ENCODE data around the gene CHIT1.

Gene CHIT1

GRCh38 chr1:203217139-203217655 is 12.3 kb downstream of the CHIT1 start:
- no peak for FAIRE-seq
- DNase-seq (ENCODE audit: low spot score) = peak; percentile 17

DNA sequence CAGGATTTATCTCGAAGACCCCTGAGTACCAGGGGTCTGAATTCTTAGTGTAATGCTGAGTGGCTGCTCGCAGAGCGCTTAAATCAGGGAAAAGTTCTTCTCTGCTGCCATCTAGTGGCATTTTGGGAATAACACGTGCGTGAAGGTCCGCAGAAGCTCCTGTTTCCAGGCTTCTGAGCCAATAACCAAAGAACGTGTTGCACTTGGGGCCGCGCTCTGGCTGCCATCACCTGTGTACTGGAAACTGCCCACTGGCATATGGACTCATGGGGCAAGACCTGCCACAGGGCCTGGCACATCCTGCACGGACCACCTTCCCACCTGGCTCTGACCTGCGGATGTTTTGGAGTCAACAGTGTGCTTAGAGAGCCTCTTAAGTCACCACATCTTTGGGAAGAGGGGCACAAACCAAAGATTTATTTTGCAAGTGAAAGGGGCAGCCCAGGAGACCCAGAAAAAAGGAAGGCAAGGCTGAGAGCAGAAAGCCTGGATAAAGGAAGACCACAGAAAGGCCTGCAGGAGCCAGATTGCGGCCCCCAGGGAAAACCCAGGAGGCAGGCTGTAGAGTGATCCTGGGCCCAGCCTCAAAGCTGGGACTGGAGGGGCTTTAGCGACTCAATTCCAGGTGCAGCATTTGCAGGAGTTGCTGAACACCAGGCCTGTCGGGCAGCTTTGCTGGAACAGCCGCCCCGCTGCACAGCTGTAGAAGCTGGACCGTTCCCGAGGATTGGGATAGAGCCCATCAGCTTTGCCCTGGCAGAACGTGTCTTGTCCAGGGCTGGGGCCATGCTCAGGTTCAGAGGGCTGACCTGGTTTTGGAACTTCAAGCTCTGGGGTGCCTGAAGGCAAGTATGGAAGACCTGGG is 13.0 kb downstream of the CHIT1 start:
- DNase-seq (ENCODE audit: low spot score) (peak; percentile 72), FAIRE-seq (no peak)

DNA sequence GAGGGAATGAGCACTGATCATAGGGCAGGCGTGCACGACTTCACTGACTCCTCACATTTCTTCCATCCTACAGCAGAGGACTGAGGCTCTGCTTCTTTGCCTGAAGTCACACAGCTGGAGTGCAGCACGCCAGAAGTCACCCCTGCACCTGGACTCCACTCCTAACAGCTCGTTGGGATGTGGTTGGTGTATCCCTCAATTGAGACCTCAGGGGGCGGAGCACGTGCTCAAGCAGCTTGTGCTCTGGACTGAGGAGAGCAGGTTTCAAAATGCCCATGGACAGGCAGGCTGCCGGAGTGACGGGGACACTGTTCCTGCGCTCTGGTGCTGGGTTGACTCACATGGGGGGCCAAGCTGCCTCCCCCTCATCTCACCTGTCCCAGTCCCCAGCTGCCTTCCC is 13.9 kb downstream of the CHIT1 start:
- no peak for FAIRE-seq

DNA sequence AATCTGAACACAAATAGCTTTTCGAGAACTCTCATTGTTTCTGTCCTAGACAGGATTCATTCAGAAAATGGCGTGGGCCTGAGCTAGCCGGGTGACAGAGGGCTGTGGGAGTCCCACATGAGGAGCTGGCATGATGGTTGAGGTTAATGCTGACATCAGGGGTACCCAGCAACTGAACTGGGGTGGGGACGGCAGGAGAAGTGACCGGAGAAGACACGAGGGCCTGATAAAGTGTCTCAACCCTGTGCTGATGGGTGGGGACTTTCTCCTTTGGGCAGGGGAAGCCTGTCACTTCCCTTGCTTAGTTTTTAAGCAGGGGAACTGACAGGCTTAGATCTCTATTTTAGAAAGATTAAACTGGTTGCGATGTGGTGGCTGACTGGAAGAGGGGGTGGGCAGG is 14.6 kb downstream of the CHIT1 start:
- FAIRE-seq (no peak), DNase-seq (ENCODE audit: low spot score) (no peak)

More for the DNA sequence above, 13.9 kb downstream of the CHIT1 start:
- DNase-seq (ENCODE audit: low spot score) = no peak

GRCh38 chr1:203213126-203213525 is 16.3 kb downstream of the CHIT1 start:
- FAIRE-seq (no peak), DNase-seq (ENCODE audit: low spot score) (no peak)

- no peak for FAIRE-seq
- DNase-seq (ENCODE audit: low spot score) = no peak
Observed at GRCh38 chr1:203211812-203212211, 17.7 kb downstream of the CHIT1 start.

DNA sequence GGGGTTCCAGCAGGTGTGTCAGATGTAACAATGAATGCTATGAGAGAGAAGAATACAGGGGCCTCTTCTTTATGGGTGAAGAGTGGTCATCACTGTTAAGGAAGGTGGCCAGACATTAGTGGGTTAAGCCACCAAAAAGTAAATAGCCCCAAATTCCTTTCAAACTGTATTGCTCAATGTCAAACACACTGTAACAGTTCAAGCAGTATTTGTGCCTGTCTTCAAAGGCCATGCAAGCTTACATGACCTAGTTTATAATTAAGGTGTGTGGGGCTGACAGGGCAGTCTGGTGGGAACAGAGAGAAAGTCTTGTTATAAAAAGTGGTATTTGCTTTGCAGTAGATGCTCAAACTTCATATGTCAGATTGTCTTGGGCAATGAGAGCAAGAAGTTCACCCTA is 18.5 kb downstream of the CHIT1 start:
- no peak for FAIRE-seq

GRCh38 chr1:203210350-203210749 is 19.1 kb downstream of the CHIT1 start:
- no peak for DNase-seq (ENCODE audit: low spot score)
- FAIRE-seq = no peak

More for the DNA sequence above, 18.5 kb downstream of the CHIT1 start:
- no peak for DNase-seq (ENCODE audit: low spot score)

DNA sequence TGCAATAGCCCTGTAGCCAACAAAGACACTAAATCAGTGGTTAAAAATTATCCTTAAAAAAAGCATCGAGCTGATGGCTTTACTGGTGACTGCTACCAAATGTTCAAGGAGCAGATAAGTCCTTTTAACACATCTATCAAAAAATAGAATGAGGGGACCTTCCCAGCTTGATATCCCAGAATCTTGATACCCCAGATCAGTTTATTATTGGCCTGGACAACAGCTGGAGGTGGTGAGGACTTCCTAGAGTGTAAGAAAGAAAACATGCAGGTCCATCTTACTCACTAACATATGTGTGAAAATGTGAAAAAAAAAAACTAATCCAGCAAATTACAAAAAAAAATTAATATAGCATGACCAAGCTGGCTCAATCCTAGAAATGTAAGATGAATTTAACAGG is 21.3 kb downstream of the CHIT1 start:
- FAIRE-seq (no peak), DNase-seq (ENCODE audit: low spot score) (no peak)

DNA sequence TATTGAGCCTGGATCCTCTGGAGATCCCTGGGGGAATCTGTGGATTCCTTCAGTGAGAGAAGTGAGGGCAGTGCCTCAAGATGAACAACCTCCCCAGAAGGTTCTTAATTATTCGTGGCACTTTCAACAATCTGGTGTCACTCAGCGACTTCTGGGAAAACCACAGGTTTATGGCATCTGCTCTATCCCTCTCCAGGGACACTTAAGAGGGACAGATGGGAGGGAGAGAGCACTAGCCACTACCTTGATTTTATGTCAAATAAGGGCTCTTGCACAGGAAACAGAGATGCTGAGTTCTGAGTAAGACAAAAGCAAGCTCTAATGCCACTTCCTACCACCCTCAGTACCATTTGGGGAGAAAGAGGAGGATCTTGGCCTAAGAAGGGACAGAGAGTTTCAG is 21.7 kb downstream of the CHIT1 start:
- no peak for FAIRE-seq
- DNase-seq (ENCODE audit: low spot score) = no peak

GRCh38 chr1:203206129-203206687 is 23.3 kb downstream of the CHIT1 start:
- DNase-seq (ENCODE audit: low spot score) (no peak), FAIRE-seq (no peak)

DNA sequence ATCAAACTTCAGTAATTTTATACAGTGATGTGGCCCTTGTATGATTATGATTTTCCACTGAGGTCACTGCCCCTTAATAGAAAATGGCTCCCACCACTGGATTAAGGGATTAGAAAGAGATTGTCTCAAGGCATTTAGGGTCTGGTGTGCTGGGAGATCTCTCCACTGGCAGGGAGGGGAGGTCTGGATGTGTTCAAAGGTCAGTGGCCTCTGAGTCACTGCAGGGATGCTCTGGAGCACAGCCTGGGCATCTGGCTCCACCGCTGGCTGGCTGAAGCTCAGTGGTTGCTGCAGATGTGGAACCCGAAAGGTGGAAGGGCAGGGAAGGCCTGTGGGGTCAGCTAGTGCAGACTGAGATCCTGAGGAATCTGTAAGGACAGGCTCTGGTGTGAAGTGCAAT is 24.7 kb downstream of the CHIT1 start:
- FAIRE-seq (no peak), DNase-seq (ENCODE audit: low spot score) (no peak)

DNA sequence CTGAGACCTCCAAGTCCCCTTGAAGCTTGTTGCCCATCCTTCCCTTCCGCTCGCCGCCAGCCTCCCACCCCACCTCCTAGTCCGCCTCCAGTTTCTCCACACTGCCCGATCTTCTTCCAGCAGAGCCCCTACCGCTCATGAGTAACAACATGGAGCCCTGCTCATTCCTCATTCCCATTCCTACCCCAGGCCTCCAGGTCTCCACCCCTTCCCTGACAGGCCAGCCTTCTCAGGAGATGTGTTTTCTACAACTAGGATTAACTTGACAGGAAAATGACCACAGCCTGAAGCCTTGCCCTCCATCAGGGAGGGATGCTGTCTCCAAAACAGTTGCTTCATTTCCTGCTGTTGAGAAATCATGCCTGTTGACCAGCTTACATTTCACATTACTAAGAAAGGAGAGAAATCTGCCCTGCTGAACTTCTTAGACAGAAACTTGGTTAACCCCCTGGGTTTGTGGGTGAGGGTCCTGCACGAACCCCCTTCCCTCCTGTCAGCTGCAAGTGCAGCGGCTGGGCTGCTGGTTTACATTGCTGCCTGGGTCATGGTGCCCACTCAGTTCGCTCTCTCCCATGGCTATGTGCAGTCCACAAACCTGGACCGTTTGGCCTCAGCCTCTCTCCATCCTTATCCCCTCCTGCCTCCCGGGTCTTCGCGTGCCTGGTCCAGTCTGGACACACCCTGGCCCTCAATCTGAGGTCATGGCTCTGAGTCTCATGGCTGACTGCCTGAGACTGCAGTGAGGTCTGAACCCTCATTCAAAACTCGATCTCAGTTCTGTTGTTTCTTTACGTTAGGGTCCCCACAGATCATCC is 26.8 kb downstream of the CHIT1 start:
- DNase-seq (ENCODE audit: low spot score) (no peak), FAIRE-seq (no peak)

DNA sequence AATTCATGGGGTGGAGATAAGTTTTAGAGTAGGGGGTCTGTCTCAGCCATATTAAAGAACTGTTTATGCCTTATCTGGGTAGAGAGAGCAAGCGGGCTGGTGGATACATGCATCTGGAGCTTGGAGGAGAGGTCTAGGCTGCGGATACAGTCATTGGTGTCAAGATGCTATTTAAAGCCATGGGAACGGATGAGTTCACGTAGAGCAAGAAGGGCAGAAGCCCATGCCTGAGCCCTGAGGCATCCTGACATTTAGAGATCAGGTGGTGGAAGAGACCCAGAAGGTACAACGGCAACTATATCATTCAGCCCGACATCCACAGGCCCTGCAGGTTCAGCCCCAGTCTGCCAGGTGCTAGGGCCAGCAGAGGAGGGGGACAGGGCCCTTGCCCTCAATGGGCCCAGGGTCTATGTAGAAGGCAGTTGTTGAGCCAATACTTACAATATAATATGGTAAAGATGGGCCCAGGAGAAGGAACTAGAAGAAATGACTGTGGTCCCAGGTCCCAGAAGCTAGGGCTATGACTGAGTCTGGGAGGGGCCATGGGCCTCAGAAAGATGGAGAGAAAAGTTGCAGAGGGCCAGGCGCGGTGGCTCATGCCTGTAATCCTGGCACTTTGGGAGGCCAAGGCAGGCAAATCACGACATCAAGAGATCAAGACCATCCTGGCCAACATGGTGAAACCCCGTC is 27.8 kb downstream of the CHIT1 start:
- no peak for FAIRE-seq
- DNase-seq (ENCODE audit: low spot score) = no peak

GRCh38 chr1:203200916-203201315 is 28.6 kb downstream of the CHIT1 start:
- FAIRE-seq (no peak), DNase-seq (ENCODE audit: low spot score) (no peak)

GRCh38 chr1:203199816-203200571 is 29.5 kb downstream of the CHIT1 start:
- FAIRE-seq (no peak), DNase-seq (ENCODE audit: low spot score) (no peak)

DNA sequence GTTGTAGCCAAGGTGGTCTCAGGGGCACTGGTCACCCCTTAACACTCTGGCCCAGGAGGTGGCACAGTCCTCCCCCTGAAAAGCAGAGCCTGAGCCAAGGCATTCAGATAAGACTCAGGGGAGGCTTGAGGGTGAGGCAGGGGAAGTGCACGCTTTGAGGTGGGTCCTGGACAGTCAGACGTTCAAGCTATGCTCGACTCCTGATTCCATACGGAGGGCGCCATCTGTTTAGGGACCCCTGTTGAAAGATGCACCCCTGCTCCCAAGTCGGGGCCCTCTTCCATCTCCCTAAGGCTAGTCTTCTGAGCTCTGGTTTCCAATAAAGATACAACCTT is 30.0 kb downstream of the CHIT1 start:
- DNase-seq (ENCODE audit: low spot score) (no peak), FAIRE-seq (no peak)

GRCh38 chr1:203199002-203199401 is 30.5 kb downstream of the CHIT1 start:
- no peak for DNase-seq (ENCODE audit: low spot score)
- no peak for FAIRE-seq

GRCh38 chr1:203197625-203198024 is 31.8 kb downstream of the CHIT1 start:
- FAIRE-seq (no peak), DNase-seq (ENCODE audit: low spot score) (peak; percentile 22)

- FAIRE-seq (no peak), DNase-seq (ENCODE audit: low spot score) (no peak)
Observed at GRCh38 chr1:203196371-203196770, 33.1 kb downstream of the CHIT1 start.

DNA sequence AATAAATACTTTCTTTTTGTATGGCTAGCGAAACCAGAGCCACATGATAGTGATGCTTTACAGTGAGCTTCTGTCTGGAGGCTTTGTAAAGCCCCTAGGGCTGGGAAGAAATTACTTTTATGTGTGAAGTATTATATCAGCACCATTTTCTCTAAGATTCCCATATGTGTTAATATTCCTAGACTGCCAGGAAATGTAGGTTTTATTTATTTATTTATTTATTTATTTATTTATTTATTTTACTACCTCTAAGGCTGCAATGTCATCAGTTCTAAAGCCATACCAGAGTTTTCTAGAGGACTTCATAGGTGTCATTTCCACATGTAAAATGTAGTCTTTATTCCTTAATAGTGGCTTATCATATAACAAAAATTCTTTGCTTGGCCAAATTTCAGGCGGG is 38.5 kb downstream of the CHIT1 start:
- no peak for FAIRE-seq
- DNase-seq (ENCODE audit: low spot score) = no peak

All from urothelium cell line (cell line).